Measurements from ENCODE around the gene FBXO24. TPM values are rescaled to one million over a fixed set of nuclear protein-coding genes. Genes with fewer than 3 reads are reported as not detected.

The FBXO24 gene
- total RNA-seq, 1 experiment from 2014 or later, result 0.75 TPM

- TF ChIP-seq EZH2 (IDR thresholded peaks at IDR 0.05; ENCODE audit: borderline replicate concordance, low read depth, low read length, poor library complexity, severe bottlenecking) (no peak), CTCF (conservative IDR thresholded peaks at IDR 0.05; ENCODE audit: low read depth, low read length) (no peak)
- Histone ChIP-seq H3K27me3 (replicated peaks; ENCODE audit: insufficient read depth, low read depth, low read length, poor library complexity) (no peaks in the 10 kb centered on the region), H3K4me1 (ENCODE audit: insufficient read depth, low read length, poor library complexity, severe bottlenecking) (no peaks in the 10 kb centered on the region), H3K9me3 (ENCODE audit: low read depth, low read length, poor library complexity, severe bottlenecking) (no peaks in the 10 kb centered on the region), H3K36me3 (ENCODE audit: insufficient read depth, low read length, poor library complexity, severe bottlenecking) (no peaks in the 10 kb centered on the region), H3K4me3 (ENCODE audit: low read depth, low read length, poor library complexity, severe bottlenecking) (no peak overlapping the region), H3K27ac (ENCODE audit: low read depth, low read length, poor library complexity, severe bottlenecking) (no peak overlapping the region)
- CTCF ChIA-PET, result interaction anchor here (0.6 to 0.7 kb wide), 2 partner anchors 517 to 564 kb away, joined by 5 to 6 read pairs; no protein-coding TSS in a partner anchor
- DNase-seq (ENCODE audit: low spot score), result no peak
- no TSS peak for BruUV-seq (replicated peaks)
- POLR2A ChIA-PET (ENCODE audit: low non-redundant PET), result no interaction called here
- intact Hi-C loops (cut with micrococcal nuclease; ENCODE audit: unreplicated experiment), result no loop called here
These were observed 53.9 kb downstream of the FBXO24 start for GRCh38 chr7:100639995-100640516.

- intact Hi-C loops (cut with micrococcal nuclease; ENCODE audit: unreplicated experiment), result no loop called here
- Histone ChIP-seq H3K4me3 (ENCODE audit: low read depth, low read length, poor library complexity, severe bottlenecking) (no peak overlapping the region), H3K4me1 (ENCODE audit: insufficient read depth, low read length, poor library complexity, severe bottlenecking) (no peaks in the 10 kb centered on the region), H3K27me3 (replicated peaks; ENCODE audit: insufficient read depth, low read depth, low read length, poor library complexity) (no peaks in the 10 kb centered on the region), H3K9me3 (ENCODE audit: low read depth, low read length, poor library complexity, severe bottlenecking) (no peaks in the 10 kb centered on the region), H3K36me3 (ENCODE audit: insufficient read depth, low read length, poor library complexity, severe bottlenecking) (no peaks in the 10 kb centered on the region), H3K27ac (ENCODE audit: low read depth, low read length, poor library complexity, severe bottlenecking) (no peak overlapping the region)
- DNase-seq (ENCODE audit: low spot score), result no peak
- no TSS peak for BruUV-seq (replicated peaks)
- ChIA-PET CTCF (interaction anchor here (0.6 kb wide), 1 partner anchor 517 kb away, joined by 5 read pairs; no protein-coding TSS in a partner anchor), POLR2A (ENCODE audit: low non-redundant PET) (no interaction called here)
- TF ChIP-seq EZH2 (IDR thresholded peaks at IDR 0.05; ENCODE audit: borderline replicate concordance, low read depth, low read length, poor library complexity, severe bottlenecking) (no peak), CTCF (conservative IDR thresholded peaks at IDR 0.05; ENCODE audit: low read depth, low read length) (no peak)
These were observed 54.7 kb downstream of the FBXO24 start for GRCh38 chr7:100640517-100641440.

- BruUV-seq (replicated peaks), result no TSS peak
- ChIA-PET POLR2A (ENCODE audit: low non-redundant PET) (no interaction called here), CTCF (no interaction called here)
- intact Hi-C loops (cut with micrococcal nuclease; ENCODE audit: unreplicated experiment), result no loop called here
- Histone ChIP-seq H3K4me3 (ENCODE audit: low read depth, low read length, poor library complexity, severe bottlenecking) (no peak within 1 kb of the TSS), H3K36me3 (ENCODE audit: insufficient read depth, low read length, poor library complexity, severe bottlenecking) (no peaks in the 10 kb centered on the region), H3K27me3 (replicated peaks; ENCODE audit: insufficient read depth, low read depth, low read length, poor library complexity) (no peaks in the 10 kb centered on the region), H3K27ac (ENCODE audit: low read depth, low read length, poor library complexity, severe bottlenecking) (no peak within 1 kb of the TSS), H3K4me1 (ENCODE audit: insufficient read depth, low read length, poor library complexity, severe bottlenecking) (no peaks in the 10 kb centered on the region), H3K9me3 (ENCODE audit: low read depth, low read length, poor library complexity, severe bottlenecking) (no peaks in the 10 kb centered on the region)
- TF ChIP-seq CTCF (conservative IDR thresholded peaks at IDR 0.05; ENCODE audit: low read depth, low read length) (no peak), EZH2 (IDR thresholded peaks at IDR 0.05; ENCODE audit: borderline replicate concordance, low read depth, low read length, poor library complexity, severe bottlenecking) (no peak)
- DNase-seq (ENCODE audit: low spot score), result no peak
These were observed 55.3 kb downstream of the FBXO24 start, which contains the start of gene TFR2 for GRCh38 chr7:100641463-100641859. Gene TFR2, minus strand, starts transcription at chr7:100641552. Its CDS starts 43 bp downstream, at chr7:100641509.
